OCI-LY1 (cell line): Measurements from ENCODE around the gene MYZAP.

ENCODE experiments used
- H2AFZ ChIP-seq: fragments of 200-600 bp; sonication (generic), shearing (Covaris generic); 2 replicates; pipeline ENCODE4 v1.6.0; 2014; ENCODE audit warnings: antibody characterized with exemption, mild to moderate bottlenecking, low read length
- H3F3A ChIP-seq: fragments of 200-600 bp; sonication (generic), shearing (Covaris generic); 2 replicates; pipeline ENCODE4 v1.6.0; 2014; ENCODE audit warnings: mild to moderate bottlenecking, antibody characterized with exemption, low read length, moderate library complexity; ENCODE audit not compliant: insufficient read depth
- H3K27ac ChIP-seq: fragments of 200-600 bp; sonication (generic); 2 replicates; pipeline ENCODE4 v1.5.1; 2014; ENCODE audit warnings: low read length, mixed run types, mild to moderate bottlenecking, low read depth; ENCODE audit not compliant: poor library complexity, severe bottlenecking
- H3K27me3 ChIP-seq: fragments of 200-600 bp; sonication (generic); 2 replicates; pipeline ENCODE4 v1.6.0; 2014; ENCODE audit warnings: antibody characterized with exemption, mild to moderate bottlenecking, low read length, moderate library complexity; ENCODE audit not compliant: insufficient read depth
- H3K36me3 ChIP-seq: fragments of 200-600 bp; sonication (generic); 2 replicates; pipeline ENCODE4 v1.6.1; 2014; ENCODE audit warnings: mild to moderate bottlenecking, antibody characterized with exemption, low read length, moderate library complexity, mixed read lengths; ENCODE audit not compliant: insufficient read depth
- H3K4me1 ChIP-seq: fragments of 200-600 bp; sonication (generic); 2 replicates; pipeline ENCODE4 v1.5.1; 2014; ENCODE audit warnings: mild to moderate bottlenecking, low read length, moderate library complexity; ENCODE audit not compliant: insufficient read depth, severe bottlenecking
- H3K4me2 ChIP-seq: fragments of 200-600 bp; sonication (generic), shearing (Covaris generic); 2 replicates; pipeline ENCODE4 v1.6.1; 2014; ENCODE audit warnings: low read length
- H3K4me3 ChIP-seq: fragments of 200-600 bp; sonication (generic); 2 replicates; pipeline ENCODE4 v1.5.1; 2014; ENCODE audit warnings: low read length, low read depth, mild to moderate bottlenecking, mixed read lengths; ENCODE audit not compliant: poor library complexity, severe bottlenecking
- H3K79me2 ChIP-seq: fragments of 200-600 bp; shearing (Covaris generic); 2 replicates; pipeline ENCODE4 v1.6.1; 2016; ENCODE audit warnings: mixed run types, low read length, mixed read lengths; ENCODE audit not compliant: insufficient read depth
- H3K9ac ChIP-seq: fragments of 200-600 bp; sonication (generic), shearing (Covaris generic); 2 replicates; pipeline ENCODE4 v1.6.1; 2014; ENCODE audit warnings: mild to moderate bottlenecking, low read length, mixed read lengths
- H3K9me2 ChIP-seq: fragments of 200-600 bp; sonication (generic), shearing (Covaris generic); 2 replicates; pipeline ENCODE4 v1.6.1; 2014; ENCODE audit warnings: low read depth, mild to moderate bottlenecking, low read length, mixed read lengths
- H3K9me3 ChIP-seq: fragments of 200-600 bp; shearing (Covaris generic); 2 replicates; pipeline ENCODE4 v1.6.1; 2014; ENCODE audit warnings: low read length, mixed read lengths
- H4K20me1 ChIP-seq: fragments of 200-600 bp; sonication (generic), shearing (Covaris generic); 2 replicates; pipeline ENCODE4 v1.6.0; 2016; ENCODE audit warnings: mild to moderate bottlenecking, low read length; ENCODE audit not compliant: insufficient read depth
- EZH2 ChIP-seq: fragments of 200-600 bp; sonication (generic), shearing (Covaris generic); IDR thresholded peaks from 2 replicates; pipeline ENCODE4 v1.8.0; 2017; ENCODE audit warnings: borderline replicate concordance, mixed run types, mild to moderate bottlenecking, antibody characterized with exemption, low read length, moderate library complexity, mixed read lengths
- TF ChIP-seq, protein P1 (sequence below): fragments of 200-600 bp; sonication (generic), shearing (Covaris generic); IDR thresholded peaks from 2 replicates; pipeline ENCODE4 v1.5.1; 2017; ENCODE audit warnings: mild to moderate bottlenecking, antibody characterized with exemption, low read length, moderate library complexity, mixed read lengths

The MYZAP gene

GRCh38 chr15:57646087-57646486 is 54.4 kb downstream of the MYZAP start:
- H3K36me3 ChIP-seq = no peaks in the 10 kb centered on the region
- H4K20me1 ChIP-seq = no peaks in the 10 kb centered on the region
- H3K9ac ChIP-seq = no peak overlapping the region
- no peaks in the 10 kb centered on the region for H3K9me2 ChIP-seq
- TF ChIP-seq EZH2 = no peak
- TF ChIP-seq, protein P1, sequence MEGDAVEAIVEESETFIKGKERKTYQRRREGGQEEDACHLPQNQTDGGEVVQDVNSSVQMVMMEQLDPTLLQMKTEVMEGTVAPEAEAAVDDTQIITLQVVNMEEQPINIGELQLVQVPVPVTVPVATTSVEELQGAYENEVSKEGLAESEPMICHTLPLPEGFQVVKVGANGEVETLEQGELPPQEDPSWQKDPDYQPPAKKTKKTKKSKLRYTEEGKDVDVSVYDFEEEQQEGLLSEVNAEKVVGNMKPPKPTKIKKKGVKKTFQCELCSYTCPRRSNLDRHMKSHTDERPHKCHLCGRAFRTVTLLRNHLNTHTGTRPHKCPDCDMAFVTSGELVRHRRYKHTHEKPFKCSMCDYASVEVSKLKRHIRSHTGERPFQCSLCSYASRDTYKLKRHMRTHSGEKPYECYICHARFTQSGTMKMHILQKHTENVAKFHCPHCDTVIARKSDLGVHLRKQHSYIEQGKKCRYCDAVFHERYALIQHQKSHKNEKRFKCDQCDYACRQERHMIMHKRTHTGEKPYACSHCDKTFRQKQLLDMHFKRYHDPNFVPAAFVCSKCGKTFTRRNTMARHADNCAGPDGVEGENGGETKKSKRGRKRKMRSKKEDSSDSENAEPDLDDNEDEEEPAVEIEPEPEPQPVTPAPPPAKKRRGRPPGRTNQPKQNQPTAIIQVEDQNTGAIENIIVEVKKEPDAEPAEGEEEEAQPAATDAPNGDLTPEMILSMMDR = no peak
- no peaks in the 10 kb centered on the region for H3K79me2 ChIP-seq
- H2AFZ ChIP-seq = no peak overlapping the region
- H3K4me1 ChIP-seq = no peaks in the 10 kb centered on the region
- no peak overlapping the region for H3K27ac ChIP-seq
- H3K9me3 ChIP-seq = no peaks in the 10 kb centered on the region
- no peaks in the 10 kb centered on the region for H3F3A ChIP-seq
- H3K27me3 ChIP-seq = no peaks in the 10 kb centered on the region
- no peak overlapping the region for H3K4me3 ChIP-seq
- no peak overlapping the region for H3K4me2 ChIP-seq

DNA sequence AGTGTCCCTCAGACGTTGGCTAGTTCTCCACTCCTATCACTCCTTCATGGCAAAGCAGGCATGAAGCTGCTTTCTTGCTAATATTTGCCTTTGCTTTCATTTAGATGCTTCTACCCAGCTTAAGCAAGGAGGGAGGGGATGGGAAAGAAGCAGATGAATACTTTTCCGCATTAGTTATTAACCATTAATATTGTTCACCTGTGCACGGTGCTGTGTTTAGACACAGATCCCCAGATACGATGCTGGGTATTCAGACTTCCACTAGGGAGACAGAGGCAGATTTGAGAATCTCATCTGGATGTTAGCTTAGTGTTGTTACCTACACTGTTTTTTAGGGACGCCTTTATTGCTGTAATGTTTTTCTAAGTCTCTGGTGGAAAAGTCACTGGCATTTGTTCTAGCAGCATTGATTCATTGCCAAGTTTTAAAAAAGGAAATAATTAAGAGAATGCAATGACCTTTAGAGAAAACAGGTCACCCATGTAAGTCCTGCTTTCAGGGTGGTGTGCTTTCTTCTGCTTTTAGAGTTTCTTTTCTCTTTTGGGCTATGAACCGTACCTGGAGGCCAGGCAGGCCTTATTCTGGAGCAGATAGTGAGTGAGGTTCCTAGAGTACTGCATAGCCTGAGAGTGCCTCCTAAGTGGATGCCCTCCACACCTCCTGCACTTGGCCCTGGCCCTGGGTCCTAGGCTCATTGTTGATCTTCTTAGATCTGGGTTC is 55.5 kb downstream of the MYZAP start:
- H2AFZ ChIP-seq = no peak overlapping the region
- no peak for TF ChIP-seq EZH2
- TF ChIP-seq, protein P1 = no peak
- H4K20me1 ChIP-seq = no peaks in the 10 kb centered on the region
- H3K79me2 ChIP-seq = no peaks in the 10 kb centered on the region
- no peak overlapping the region for H3K9ac ChIP-seq
- H3F3A ChIP-seq = no peaks in the 10 kb centered on the region
- H3K4me3 ChIP-seq = no peak overlapping the region
- no peaks in the 10 kb centered on the region for H3K9me3 ChIP-seq
- H3K27me3 ChIP-seq = no peaks in the 10 kb centered on the region
- H3K9me2 ChIP-seq = no peaks in the 10 kb centered on the region
- no peak overlapping the region for H3K4me2 ChIP-seq
- H3K4me1 ChIP-seq = no peaks in the 10 kb centered on the region
- no peaks in the 10 kb centered on the region for H3K36me3 ChIP-seq
- no peak overlapping the region for H3K27ac ChIP-seq

GRCh38 chr15:57647791-57648130 is 56.1 kb downstream of the MYZAP start:
- Histone ChIP-seq H3K36me3 (no peaks in the 10 kb centered on the region), H2AFZ (no peak overlapping the region), H3K9me2 (no peaks in the 10 kb centered on the region), H3K27ac (no peak overlapping the region), H3K4me3 (no peak overlapping the region), H3K4me2 (no peak overlapping the region), H3K79me2 (no peaks in the 10 kb centered on the region), H3K27me3 (no peaks in the 10 kb centered on the region), H4K20me1 (no peaks in the 10 kb centered on the region), H3F3A (no peaks in the 10 kb centered on the region), H3K9me3 (no peaks in the 10 kb centered on the region), H3K4me1 (no peaks in the 10 kb centered on the region), H3K9ac (no peak overlapping the region)
- TF ChIP-seq, protein P1 = no peak
